OCI-LY7 (cell line): ENCODE results near the gene NHS.

Source experiments
- CTCF ChIP-seq: fragments of 200-600 bp; sonication (generic); conservative IDR thresholded peaks from 2 replicates; pipeline ENCODE4 v1.5.1; 2014; ENCODE audit warnings: mild to moderate bottlenecking, antibody characterized with exemption, low read length, moderate library complexity, mixed read lengths
- EZH2phosphoT487 ChIP-seq: fragments of 200-600 bp; sonication (generic); IDR thresholded peaks from 2 replicates; pipeline ENCODE4 v1.6.1; 2018; ENCODE audit warnings: low read depth, borderline replicate concordance, mild to moderate bottlenecking, mixed run types, antibody characterized with exemption, low read length, moderate library complexity, mixed read lengths

GRCh38 chrX:17669891-17670290, 294.9 kb downstream of the NHS start:
- no peak for TF ChIP-seq CTCF
- TF ChIP-seq EZH2phosphoT487 = no peak
